Endothelial cell of umbilical vein (primary cell): ENCODE measurements around the gene ZDHHC19. TPM values are rescaled to one million over a fixed set of nuclear protein-coding genes. Genes with fewer than 3 reads are reported as not detected.

Experiments used
- BruUV-seq: library from RNA; stranded (reverse); fragments of 400-500 nt; replicated peaks from 2 replicates; lab custom pipeline; 2021; lab: Mats Ljungman, UMichigan
- CTCF ChIA-PET: fragments of 300-600, 350-600 bp; sonication (Branson Sonifier 250); formaldehyde crosslinking; loops from one replicate; lab custom pipeline; 2021; ENCODE audit warnings: antibody characterized with exemption, inconsistent platforms; lab: Charles Lee
- POLR2A ChIA-PET: fragments of 300-600, 350-600 bp; sonication (Branson Sonifier 250); formaldehyde crosslinking; loops from one replicate; lab custom pipeline; 2021; ENCODE audit warnings: antibody characterized with exemption, inconsistent platforms; lab: Charles Lee
- DNase-seq: peaks from one replicate; pipeline ENCODE4 v3.0.0-alpha.2; 2011; ENCODE audit warnings: low read depth, low spot score
- FAIRE-seq: peaks from 2 replicates; lab custom pipeline; 2011; peaks lifted over from hg19 to GRCh38; lab: Jason Lieb, UNC
- H2AFZ ChIP-seq: 2 replicates; pipeline ENCODE4 v1.6.0; 2012; ENCODE audit warnings: low read depth, low read length, control low read depth, inconsistent platforms
- H3K27ac ChIP-seq: 2 replicates; pipeline ENCODE4 v1.5.1; 2011; ENCODE audit warnings: low read depth, mild to moderate bottlenecking, control low read depth, low read length, moderate library complexity; ENCODE audit not compliant: insufficient read depth
- H3K27me3 ChIP-seq, 2 experiments: 2 replicates each; pipeline versions ENCODE4 v1.6.0 to v1.6.1; 2011; ENCODE audit warnings: low read length in 2 of 2, mixed read lengths in 1 of 2; ENCODE audit not compliant: control insufficient read depth in 2 of 2, insufficient read depth in 2 of 2
- H3K36me3 ChIP-seq, 2 experiments: 2 replicates in 1 of 2; 3 replicates in 1 of 2; pipeline ENCODE4 v1.5.1; 2011; ENCODE audit warnings: low read length in 2 of 2, mild to moderate bottlenecking in 1 of 2, moderate library complexity in 1 of 2; ENCODE audit not compliant: control insufficient read depth in 2 of 2, insufficient read depth in 2 of 2; ENCODE audit errors: extremely low read depth in 1 of 2
- H3K4me1 ChIP-seq: 3 replicates; pipeline ENCODE4 v1.5.1; 2011; ENCODE audit warnings: mild to moderate bottlenecking, low read length; ENCODE audit not compliant: control insufficient read depth, insufficient read depth; ENCODE audit errors: extremely low read depth
- H3K4me2 ChIP-seq: 2 replicates; pipeline ENCODE4 v1.6.1; 2011; ENCODE audit warnings: low read length, control low read depth, mixed read lengths; ENCODE audit not compliant: insufficient read depth
- H3K4me3 ChIP-seq, 3 experiments: fragments of 200-600 bp in 1 of 3; sonication (generic), shearing (Covaris generic) in 1 of 3; replicated peaks in 1 of 3; 2 replicates each; pipeline ENCODE4 v1.5.1; 2011 to 2016; ENCODE audit warnings: control low read depth in 3 of 3, low read length in 3 of 3, mild to moderate bottlenecking in 2 of 3, inconsistent platforms in 1 of 3, low read depth in 1 of 3, moderate library complexity in 1 of 3; ENCODE audit not compliant: insufficient read depth in 1 of 3
- H3K79me2 ChIP-seq: 2 replicates; pipeline ENCODE4 v1.6.0; 2012; ENCODE audit warnings: low read length, inconsistent platforms; ENCODE audit not compliant: control insufficient read depth, insufficient read depth
- H3K9ac ChIP-seq: replicated peaks from 2 replicates; pipeline ENCODE3; 2011; ENCODE audit warnings: low read length, control low read depth; ENCODE audit not compliant: insufficient read depth; ENCODE audit errors: extremely low read depth
- H3K9me1 ChIP-seq: replicated peaks from 3 replicates; pipeline ENCODE4 v1.6.0; 2011; ENCODE audit warnings: mild to moderate bottlenecking, low read length; ENCODE audit not compliant: control insufficient read depth, insufficient read depth; ENCODE audit errors: extremely low read depth
- H3K9me3 ChIP-seq: replicated peaks from 2 replicates; pipeline ENCODE4 v1.5.1; 2012; ENCODE audit warnings: low read length, inconsistent platforms; ENCODE audit not compliant: control insufficient read depth, insufficient read depth
- H4K20me1 ChIP-seq: replicated peaks from 2 replicates; pipeline ENCODE3; 2011; ENCODE audit warnings: mild to moderate bottlenecking, low read length; ENCODE audit not compliant: control insufficient read depth, insufficient read depth; ENCODE audit errors: extremely low read depth
- CTCF ChIP-seq, 2 donors: IDR thresholded peaks; 1 replicate in 1 of 2; 2 replicates in 1 of 2; pipeline ENCODE4 v1.5.1; 2011; ENCODE audit warnings: low read length in 2 of 2, mild to moderate bottlenecking in 2 of 2, moderate library complexity in 2 of 2, control low read depth in 1 of 2, inconsistent platforms in 1 of 2, low read depth in 1 of 2; ENCODE audit not compliant: insufficient read depth in 1 of 2; ENCODE audit errors: extremely low read depth in 1 of 2
- EZH2 ChIP-seq: IDR thresholded peaks from 2 replicates; pipeline ENCODE4 v1.6.1; 2012; ENCODE audit warnings: borderline replicate concordance, low read depth, mild to moderate bottlenecking, moderate library complexity, low read length, inconsistent platforms; ENCODE audit not compliant: severe bottlenecking
- FOS ChIP-seq: IDR thresholded peaks from 2 replicates; pipeline ENCODE4 v1.6.1; 2011; ENCODE audit warnings: mild to moderate bottlenecking, low read length, moderate library complexity, borderline replicate concordance; ENCODE audit not compliant: insufficient read depth
- GATA2 ChIP-seq: IDR thresholded peaks from 2 replicates; pipeline ENCODE4 v1.7.0; 2011; ENCODE audit warnings: low read depth, mild to moderate bottlenecking, moderate library complexity, mixed read lengths, low read length; ENCODE audit not compliant: insufficient read length, insufficient read depth
- JUN ChIP-seq: IDR thresholded peaks from 2 replicates; pipeline ENCODE4 v1.6.1; 2011; ENCODE audit warnings: borderline replicate concordance, low read depth; ENCODE audit not compliant: insufficient read length, insufficient read depth
- MYC ChIP-seq: IDR thresholded peaks from one replicate; pipeline ENCODE4 v1.6.1; 2011; ENCODE audit warnings: mild to moderate bottlenecking, low read depth, low read length
- POLR2A ChIP-seq: IDR thresholded peaks from 2 replicates; pipeline ENCODE4 v1.6.1; 2012; ENCODE audit warnings: low read depth, mild to moderate bottlenecking, control low read depth, low read length
- POLR2AphosphoS5 ChIP-seq: IDR thresholded peaks from 2 replicates; pipeline ENCODE4 v1.6.1; 2012; ENCODE audit warnings: low read depth, mild to moderate bottlenecking, control low read depth, low read length, moderate library complexity; ENCODE audit not compliant: insufficient read depth
- dilution Hi-C: fragments of 300-500 bp; cut with MboI; formaldehyde crosslinking; loops from one replicate; pipeline ENCODE4 v1.15.0; 2019; ENCODE audit warnings: low sequenced_read_pairs; ENCODE audit not compliant: extremely low pct_ligation_motif_present
- intact Hi-C: fragments of 100-400 bp; cut with micrococcal nuclease; formaldehyde crosslinking; loops from one replicate; pipeline ENCODE4 v1.10.0; 2022
- polyA plus RNA-seq, 4 experiments: library from polyadenylated mRNA; depleted of rRNA in 3 of 4; stranded (reverse) in 3 of 4; unstranded in 1 of 4; fragments of >200 nt; gene quantifications; 2 replicates each; pipeline versions ENCODE4 v1.2.1 to v1.2.3, GENCODE V29; 2011 to 2012; ENCODE audit warnings: missing spikeins in 1 of 4
- total RNA-seq: library from RNA; stranded (reverse); gene quantifications from 2 replicates; pipeline ENCODE4 v1.2.3, GENCODE V29; 2021
- TF ChIP-seq, protein P1 (sequence below): IDR thresholded peaks from 2 replicates; pipeline ENCODE4 v1.6.1; 2011; ENCODE audit not compliant: insufficient read depth, insufficient read length

Gene ZDHHC19
- total and polyA plus RNA-seq, 2 donors (not counting 3 experiments of a cell fraction or from before 2014, with no cell fraction given), result not detected

- no peak overlapping the region for H3K4me3 ChIP-seq
- H3K9ac ChIP-seq, result no peak overlapping the region
- dilution Hi-C loops, result no loop called here
- FAIRE-seq (no peak), DNase-seq (no peak)
- no peaks in the 10 kb centered on the region for H3K9me3 ChIP-seq
- TF ChIP-seq FOS (no peak), CTCF (IDR thresholded peaks at IDR 0.05; ENCODE audit: extremely low read depth in 1 of 2, insufficient read depth in 1 of 2, low read depth in 1 of 2, low read length in 2 of 2) (no peak), GATA2 (no peak), EZH2 (no peak), JUN (no peak), POLR2AphosphoS5 (no peak), MYC (no peak), POLR2A (no peak)
- TF ChIP-seq, protein P1, sequence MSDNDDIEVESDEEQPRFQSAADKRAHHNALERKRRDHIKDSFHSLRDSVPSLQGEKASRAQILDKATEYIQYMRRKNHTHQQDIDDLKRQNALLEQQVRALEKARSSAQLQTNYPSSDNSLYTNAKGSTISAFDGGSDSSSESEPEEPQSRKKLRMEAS, result no peak
- POLR2A ChIA-PET, result no interaction called here
- H3K4me2 ChIP-seq, result no peak overlapping the region
- peaks cover 6% of the 10 kb centered on the region for H3K79me2 ChIP-seq
- peaks cover 0 to 1% of the 10 kb centered on the region in 2 experiments for H3K36me3 ChIP-seq
- H2AFZ ChIP-seq, result no peak overlapping the region
- H3K27me3 ChIP-seq, result no peaks in the 10 kb centered on the region
- H3K27ac ChIP-seq, result no peak overlapping the region
- H3K4me1 ChIP-seq, result no peaks in the 10 kb centered on the region
- no peaks in the 10 kb centered on the region for H3K9me1 ChIP-seq
- CTCF ChIA-PET, result interaction anchor here (0.6 to 3.1 kb wide), 12 partner anchors 9 to 268 kb away, joined by 3 to 75 read pairs (median 4); partner anchors contain the start of genes DYNLT2B and UBXN7
- BruUV-seq, result no TSS peak
- intact Hi-C loops, result loop anchor here (5.0 kb wide), 1 partner anchor 248 kb away; the partner anchor contains the start of gene RNF168
- H4K20me1 ChIP-seq, result no peaks in the 10 kb centered on the region
Observed at GRCh38 chr3:196254376-196255283, 43.4 kb upstream of the ZDHHC19 start.
